ENCODE measurements around the gene ABCA1. TPM values are rescaled to one million over a fixed set of nuclear protein-coding genes. Genes with fewer than 3 reads are reported as not detected.

ABCA1 gene
- total RNA-seq, 4 donors from 2014 or later, result 4.2 to 43.7 (median 21.7) TPM

GRCh38 chr9:104866191-104866590, 61.8 kb downstream of the ABCA1 start:
- Histone ChIP-seq H3K4me1 (peaks cover 0 to 42% (median 2%) of the 10 kb centered on the region in 4 donors), H3K36me3 (no peaks in the 10 kb centered on the region), H3K9me3 (no peaks in the 10 kb centered on the region), H3K27me3 (no peaks in the 10 kb centered on the region), H3K4me3 (no peak overlapping the region), H3K27ac (no peak overlapping the region)
- DNase-seq, result no peak
- TF ChIP-seq POLR2A (IDR thresholded peaks at IDR 0.05) (no peak), CTCF (IDR thresholded peaks at IDR 0.05) (no peak)

GRCh38 chr9:104864675-104865104, 63.3 kb downstream of the ABCA1 start:
- no peak overlapping the region for H3K4me3 ChIP-seq
- H3K36me3 ChIP-seq, result no peaks in the 10 kb centered on the region
- no peaks in the 10 kb centered on the region for H3K27me3 ChIP-seq
- H3K27ac ChIP-seq, result peak overlapping the region in 1 of 4 donors; percentile 2
- peaks cover 0 to 34% (median 2%) of the 10 kb centered on the region in 4 donors for H3K4me1 ChIP-seq
- TF ChIP-seq POLR2A (IDR thresholded peaks at IDR 0.05), result no peak
- TF ChIP-seq CTCF (IDR thresholded peaks at IDR 0.05), result no peak
- H3K9me3 ChIP-seq, result no peaks in the 10 kb centered on the region
- no peak for DNase-seq

GRCh38 chr9:104863180-104863883, 64.6 kb downstream of the ABCA1 start:
- peak overlapping the region in 2 of 4 donors; percentile 15 to 20 for H3K27ac ChIP-seq

GRCh38 chr9:104861397-104861796, 66.6 kb downstream of the ABCA1 start:
- H3K27me3 ChIP-seq, result no peaks in the 10 kb centered on the region
- TF ChIP-seq CTCF (IDR thresholded peaks at IDR 0.05), result no peak
- no peak for TF ChIP-seq POLR2A (IDR thresholded peaks at IDR 0.05)
- H3K36me3 ChIP-seq, result peaks cover 0 to 9% (median 0%) of the 10 kb centered on the region in 3 donors
- peaks cover 0 to 20% (median 0%) of the 10 kb centered on the region in 4 donors for H3K4me1 ChIP-seq
- H3K9me3 ChIP-seq, result no peaks in the 10 kb centered on the region
- no peak overlapping the region for H3K4me3 ChIP-seq
- DNase-seq, result no peak
- H3K27ac ChIP-seq, result no peak overlapping the region

More at GRCh38 chr9:104863180-104863883, 64.6 kb downstream of the ABCA1 start:
- no peak overlapping the region for H3K4me3 ChIP-seq
- DNase-seq, result peak in 2 of 3 donors; percentile 27 to 69
- H3K4me1 ChIP-seq, result peaks cover 0 to 21% (median 0%) of the 10 kb centered on the region in 4 donors
- TF ChIP-seq CTCF (IDR thresholded peaks at IDR 0.05) (peak; percentile 52 to 79 (median 74)), POLR2A (IDR thresholded peaks at IDR 0.05) (no peak)
- H3K36me3 ChIP-seq, result peaks cover 0 to 3% (median 0%) of the 10 kb centered on the region in 3 donors
- H3K9me3 ChIP-seq, result no peaks in the 10 kb centered on the region
- H3K27me3 ChIP-seq, result no peaks in the 10 kb centered on the region

- Histone ChIP-seq H3K4me1 (peaks cover 0 to 20% (median 0%) of the 10 kb centered on the region in 4 donors), H3K36me3 (peaks cover 0 to 19% (median 0%) of the 10 kb centered on the region in 3 donors), H3K27me3 (no peaks in the 10 kb centered on the region), H3K4me3 (no peak overlapping the region), H3K27ac (no peak overlapping the region), H3K9me3 (no peaks in the 10 kb centered on the region)
- TF ChIP-seq POLR2A (IDR thresholded peaks at IDR 0.05) (no peak), CTCF (IDR thresholded peaks at IDR 0.05) (no peak)
- DNase-seq, result no peak
These were observed 67.7 kb downstream of the ABCA1 start for GRCh38 chr9:104860263-104860662.

All from Peyer's patch (tissue), 4 donors.